BLaER1 treated with 17β-estradiol and CSF1 and Interleukin-3, amounts not matched to agents 10 nM and 100 nM (cell line): Measurements from ENCODE around the gene URI1.

Experiments
- H3K27ac ChIP-seq, 11 experiments: shearing (Covaris generic); formaldehyde crosslinking; 2 replicates each; pipeline ENCODE4 v1.8.1; 2022
- H3K27me3 ChIP-seq, 11 experiments: shearing (Covaris generic); formaldehyde crosslinking; 2 replicates each; pipeline ENCODE4 v1.8.1; 2022
- H3K36me3 ChIP-seq, 11 experiments: shearing (Covaris generic); formaldehyde crosslinking; 2 replicates each; pipeline ENCODE4 v1.8.1; 2022
- H3K4me1 ChIP-seq, 10 experiments: shearing (Covaris generic); formaldehyde crosslinking; 2 replicates each; pipeline ENCODE4 v1.8.1; 2022
- H3K4me2 ChIP-seq, 11 experiments: shearing (Covaris generic); formaldehyde crosslinking; 2 replicates each; pipeline ENCODE4 v1.8.1; 2022
- H3K4me3 ChIP-seq, 10 experiments: shearing (Covaris generic); formaldehyde crosslinking; 2 replicates each; pipeline ENCODE4 v1.8.1; 2022
- H3K9ac ChIP-seq, 11 experiments: shearing (Covaris generic); formaldehyde crosslinking; 2 replicates each; pipeline ENCODE4 v1.8.1; 2022
- H3K9me3 ChIP-seq, 11 experiments: shearing (Covaris generic); formaldehyde crosslinking; replicated peaks in 1 of 11; 2 replicates each; pipeline ENCODE4 v1.8.1; 2022
- H4K20me1 ChIP-seq, 11 experiments: shearing (Covaris generic); formaldehyde crosslinking; 2 replicates each; pipeline ENCODE4 v1.8.1; 2022
- Cebpa-rat ChIP-seq, 11 experiments: shearing (Covaris generic); IDR thresholded peaks; 2 replicates each; pipeline ENCODE4 v1.8.1; 2022

The URI1 gene

GRCh38 chr19:30054210-30054609, 112.2 kb downstream of the URI1 start:
- H3K9me3 ChIP-seq: peaks cover 14 to 21% (median 17%) of the 10 kb centered on the region in 11 experiments; a peak in 19 of 22 replicates
- no peaks in the 10 kb centered on the region for H3K27me3 ChIP-seq
- H3K4me3 ChIP-seq: no peak overlapping the region
- H3K36me3 ChIP-seq: 0 out of 22 replicates have a peak, but pooled peaks cover 0 to 3% (median 0%) of the 10 kb centered on the region in 11 experiments
- H3K9ac ChIP-seq: no peak overlapping the region
- no peak overlapping the region for H3K4me2 ChIP-seq
- peaks cover 13 to 30% (median 19%) of the 10 kb centered on the region in 10 experiments for H3K4me1 ChIP-seq
- peaks cover 0 to 19% (median 0%) of the 10 kb centered on the region in 11 experiments; a peak in 2 of 22 replicates for H4K20me1 ChIP-seq
- TF ChIP-seq Cebpa-rat (IDR thresholded peaks at IDR 0.05): no peak
- H3K27ac ChIP-seq: no peak overlapping the region

DNA sequence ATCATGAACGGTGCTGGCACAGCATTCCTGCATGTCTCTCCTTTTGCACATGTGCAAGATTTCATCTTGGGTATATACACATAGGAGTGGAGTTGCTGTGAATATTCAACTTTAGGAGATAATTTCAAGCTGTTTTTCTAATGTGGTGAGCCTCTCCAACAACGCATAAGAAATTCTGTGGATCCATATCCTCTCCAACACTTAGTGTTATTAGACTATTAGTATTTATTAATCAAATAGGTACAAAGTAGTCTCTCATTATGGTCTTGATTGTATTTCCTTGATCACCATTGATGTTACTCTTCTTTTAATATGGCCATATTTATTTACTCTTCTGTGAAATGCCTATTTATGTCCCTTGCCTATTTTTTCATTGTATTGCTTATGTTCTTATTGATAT, 114.5 kb downstream of the URI1 start:
- Histone ChIP-seq H4K20me1 (peaks cover 0 to 9% (median 0%) of the 10 kb centered on the region in 11 experiments; a peak in 4 of 22 replicates), H3K9me3 (peaks cover 14 to 21% (median 17%) of the 10 kb centered on the region in 11 experiments; a peak in 19 of 22 replicates), H3K9ac (no peak overlapping the region), H3K4me3 (no peak overlapping the region), H3K36me3 (0 out of 22 replicates have a peak, but pooled peaks cover 0 to 3% (median 0%) of the 10 kb centered on the region in 11 experiments), H3K27me3 (no peaks in the 10 kb centered on the region), H3K4me1 (peaks cover 7 to 40% (median 31%) of the 10 kb centered on the region in 10 experiments), H3K4me2 (no peak overlapping the region), H3K27ac (no peak overlapping the region)
- no peak for TF ChIP-seq Cebpa-rat (IDR thresholded peaks at IDR 0.05)

DNA sequence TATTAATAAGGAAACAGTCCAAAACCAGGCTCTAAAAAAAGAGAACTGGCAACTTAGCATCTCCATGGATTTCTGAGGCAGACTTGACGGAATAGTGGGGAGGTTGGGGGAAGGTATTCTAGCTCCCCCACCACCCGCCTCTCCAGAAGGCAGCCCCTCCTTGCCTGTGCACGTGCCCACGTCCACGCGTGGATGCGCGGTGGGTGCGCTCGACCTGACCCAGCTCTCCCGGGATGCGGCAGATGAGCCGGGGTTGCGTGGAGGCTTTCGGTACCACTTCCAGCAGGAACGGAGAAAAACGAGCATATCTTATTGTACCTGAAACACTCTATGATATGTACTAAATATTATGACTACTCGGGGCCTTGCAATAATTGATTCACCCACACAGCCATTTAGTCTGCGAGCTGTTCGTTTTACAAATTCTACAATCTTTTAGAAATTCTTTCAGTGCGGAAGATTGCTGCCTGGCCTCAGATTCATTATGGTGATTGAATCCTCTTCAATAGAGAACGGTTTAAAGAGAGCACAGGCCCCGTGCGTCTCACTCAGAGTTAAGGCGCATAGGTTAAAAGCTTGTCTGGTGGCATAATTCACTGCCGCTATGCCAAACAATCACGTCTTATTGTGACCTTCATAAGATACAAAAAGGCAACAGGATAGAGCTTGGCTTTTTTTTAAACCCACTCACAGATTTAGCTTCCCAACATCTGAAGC, 117.9 kb downstream of the URI1 start:
- Histone ChIP-seq H3K9ac (no peak overlapping the region), H3K36me3 (0 out of 22 replicates have a peak, but pooled peaks cover 0 to 3% (median 0%) of the 10 kb centered on the region in 11 experiments), H3K4me1 (peaks cover 11 to 66% (median 56%) of the 10 kb centered on the region in 10 experiments; a peak in 19 of 20 replicates), H4K20me1 (peaks cover 0 to 18% (median 10%) of the 10 kb centered on the region in 11 experiments; a peak in 11 of 22 replicates), H3K27me3 (no peaks in the 10 kb centered on the region), H3K4me2 (peak overlapping the region in 9 of 11 experiments; percentile 44 to 95 (median 75); a peak in 13 of 22 replicates), H3K27ac (no peak overlapping the region), H3K9me3 (peaks cover 14 to 21% (median 17%) of the 10 kb centered on the region in 11 experiments; a peak in 19 of 22 replicates), H3K4me3 (no peak overlapping the region)
- TF ChIP-seq Cebpa-rat (IDR thresholded peaks at IDR 0.05): no peak

- no peak overlapping the region for H3K27ac ChIP-seq
- peaks cover 13 to 21% (median 15%) of the 10 kb centered on the region in 11 experiments; a peak in 19 of 22 replicates for H3K9me3 ChIP-seq
- H3K9ac ChIP-seq: no peak overlapping the region
- H3K4me3 ChIP-seq: no peak overlapping the region; a peak in 1 of 20 replicates
- H3K4me1 ChIP-seq: peaks cover 11 to 73% (median 57%) of the 10 kb centered on the region in 10 experiments; a peak in 19 of 20 replicates
- H4K20me1 ChIP-seq: peaks cover 0 to 18% (median 10%) of the 10 kb centered on the region in 11 experiments; a peak in 11 of 22 replicates
- no peak for TF ChIP-seq Cebpa-rat (IDR thresholded peaks at IDR 0.05)
- H3K36me3 ChIP-seq: 0 out of 22 replicates have a peak, but pooled peaks cover 0 to 3% (median 0%) of the 10 kb centered on the region in 11 experiments
- peak overlapping the region in 9 of 11 experiments; percentile 60 to 95 (median 78); a peak in 18 of 22 replicates for H3K4me2 ChIP-seq
- no peaks in the 10 kb centered on the region for H3K27me3 ChIP-seq
These were observed 118.6 kb downstream of the URI1 start for GRCh38 chr19:30060531-30061222.

- Histone ChIP-seq H3K4me3 (peak overlapping the region in 1 of 10 experiments; percentile 28; a peak in 1 of 20 replicates), H3K36me3 (0 out of 22 replicates have a peak, but pooled peaks cover 0 to 3% (median 0%) of the 10 kb centered on the region in 11 experiments), H3K4me1 (peaks cover 11 to 79% (median 62%) of the 10 kb centered on the region in 10 experiments; a peak in 19 of 20 replicates), H3K27ac (no peak overlapping the region), H3K9me3 (peaks cover 6 to 14% (median 7%) of the 10 kb centered on the region in 11 experiments; a peak in 19 of 22 replicates), H3K27me3 (no peaks in the 10 kb centered on the region), H3K9ac (peak overlapping the region in 3 of 11 experiments; percentile 14 to 33 (median 18); a peak in 2 of 22 replicates), H4K20me1 (peaks cover 0 to 18% (median 10%) of the 10 kb centered on the region in 11 experiments; a peak in 11 of 22 replicates), H3K4me2 (peak overlapping the region in 10 of 11 experiments; percentile 14 to 95 (median 76); a peak in 20 of 22 replicates)
- TF ChIP-seq Cebpa-rat (IDR thresholded peaks at IDR 0.05): no peak
These were observed 119.4 kb downstream of the URI1 start for GRCh38 chr19:30061223-30062064.

DNA sequence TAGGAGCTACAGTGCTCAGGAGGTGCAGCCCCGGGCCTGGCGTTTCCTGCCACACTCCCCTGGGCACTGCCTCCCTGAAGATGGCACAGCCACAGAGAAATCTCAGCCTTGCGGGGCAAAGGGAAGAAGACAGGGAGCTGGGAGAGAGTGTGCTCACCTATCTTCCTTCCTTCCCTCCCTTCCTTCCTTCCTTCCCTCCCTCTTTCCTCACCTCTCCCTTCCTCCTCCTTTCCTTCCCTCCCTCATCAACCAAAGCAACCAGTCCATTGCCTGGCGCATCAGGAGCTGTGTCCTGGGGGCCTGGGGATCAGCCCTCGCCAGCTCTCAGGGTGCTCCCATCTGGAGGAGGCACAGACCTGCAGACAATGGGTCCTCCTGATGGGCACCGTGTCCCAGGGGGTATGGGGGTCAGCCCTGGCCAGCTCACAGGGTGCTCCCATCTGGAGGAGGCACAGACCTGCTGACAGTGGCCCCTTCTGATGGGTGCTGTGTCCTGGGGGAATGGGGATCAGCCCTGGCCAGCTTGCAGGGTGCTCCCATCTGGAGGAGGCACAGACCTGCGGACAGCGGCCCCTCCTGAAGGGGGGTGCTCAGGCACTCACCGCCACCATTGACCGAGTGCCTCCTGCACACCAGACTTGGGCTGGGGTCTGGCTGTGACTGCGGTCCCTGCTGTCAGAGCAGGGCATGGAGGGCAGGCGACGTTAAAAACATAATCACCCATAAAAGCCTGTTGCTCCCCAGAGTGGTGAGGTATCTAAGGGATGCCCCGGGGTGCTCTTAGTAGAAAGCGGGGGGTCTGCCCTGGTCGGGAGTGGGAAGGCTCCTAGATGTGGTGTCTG, 120.2 kb downstream of the URI1 start:
- H3K27me3 ChIP-seq: no peaks in the 10 kb centered on the region
- peak overlapping the region in 10 of 11 experiments; percentile 14 to 95 (median 76); a peak in 20 of 22 replicates for H3K4me2 ChIP-seq
- peak overlapping the region in 3 of 11 experiments; percentile 14 to 33 (median 18); a peak in 2 of 22 replicates for H3K9ac ChIP-seq
- no peaks in the 10 kb centered on the region for H3K36me3 ChIP-seq
- H3K27ac ChIP-seq: no peak overlapping the region
- peaks cover 0 to 6% (median 0%) of the 10 kb centered on the region in 11 experiments; a peak in 2 of 22 replicates for H3K9me3 ChIP-seq
- TF ChIP-seq Cebpa-rat (IDR thresholded peaks at IDR 0.05): no peak
- H3K4me1 ChIP-seq: peaks cover 11 to 88% (median 71%) of the 10 kb centered on the region in 10 experiments; a peak in 19 of 20 replicates
- H4K20me1 ChIP-seq: peaks cover 0 to 18% (median 10%) of the 10 kb centered on the region in 11 experiments; a peak in 11 of 22 replicates
- peak overlapping the region in 1 of 10 experiments; percentile 28; a peak in 1 of 20 replicates for H3K4me3 ChIP-seq

DNA sequence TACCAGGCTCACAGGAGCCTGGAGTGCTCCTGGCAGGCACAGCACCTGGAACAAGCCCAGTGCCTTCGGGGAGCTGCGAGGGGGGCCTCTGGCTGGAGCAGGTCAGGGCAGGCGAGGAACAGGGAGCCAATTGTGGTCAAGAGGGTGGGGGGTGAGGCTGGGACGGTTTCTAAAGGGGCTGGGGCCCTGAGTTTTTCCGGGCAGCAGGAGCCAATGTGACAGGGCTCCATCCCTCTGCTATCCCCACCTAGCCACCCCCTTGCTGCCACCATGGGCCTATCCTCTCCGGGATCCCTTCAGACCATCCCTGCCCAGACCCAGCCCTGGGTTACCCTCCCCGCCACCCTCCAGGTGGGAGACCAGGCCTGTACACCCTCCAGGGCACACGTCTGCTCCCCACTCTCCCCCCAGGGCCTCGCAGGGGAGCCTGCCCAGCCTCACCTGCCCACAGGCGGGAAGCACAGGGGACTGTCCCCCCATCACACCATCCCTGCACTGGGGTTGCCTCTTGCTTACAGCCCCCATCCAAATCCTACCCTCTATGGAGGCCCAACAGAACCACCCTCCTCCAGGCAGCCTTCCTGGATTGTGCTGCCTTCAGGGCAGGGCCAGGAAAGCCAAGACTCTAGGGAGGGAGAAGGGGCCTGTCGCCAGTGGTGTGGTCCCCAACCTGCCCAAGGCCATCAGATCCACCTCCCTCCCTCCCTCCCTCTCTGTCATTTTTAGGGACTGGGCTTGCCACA, 121.0 kb downstream of the URI1 start:
- H3K27me3 ChIP-seq: no peaks in the 10 kb centered on the region
- H4K20me1 ChIP-seq: peaks cover 0 to 18% (median 10%) of the 10 kb centered on the region in 11 experiments; a peak in 11 of 22 replicates
- H3K4me1 ChIP-seq: peaks cover 11 to 91% (median 75%) of the 10 kb centered on the region in 10 experiments; a peak in 19 of 20 replicates
- no peaks in the 10 kb centered on the region; a peak in 1 of 22 replicates for H3K9me3 ChIP-seq
- no peaks in the 10 kb centered on the region for H3K36me3 ChIP-seq
- H3K9ac ChIP-seq: no peak overlapping the region
- H3K27ac ChIP-seq: no peak overlapping the region
- H3K4me3 ChIP-seq: no peak overlapping the region
- peak overlapping the region in 8 of 11 experiments; percentile 67 to 95 (median 80); a peak in 14 of 22 replicates for H3K4me2 ChIP-seq
- no peak for TF ChIP-seq Cebpa-rat (IDR thresholded peaks at IDR 0.05)
